ENCODE results near the gene KIF25.
"Not testable (repeated sequence)": the region's sequence is repeated elsewhere in the genome, so short reads cannot be mapped to it uniquely, and the experiment has no call there.

Gene KIF25

GRCh38 chr6:167975458-167975857 is 22.0 kb upstream of the KIF25 start:
- no peak for DNase-seq

- not testable (repeated sequence) for DNase-seq
These were observed 21.3 kb upstream of the KIF25 start for GRCh38 chr6:167976116-167976657.

GRCh38 chr6:167976708-167977107 is 20.8 kb upstream of the KIF25 start:
- DNase-seq, result no peak

DNA sequence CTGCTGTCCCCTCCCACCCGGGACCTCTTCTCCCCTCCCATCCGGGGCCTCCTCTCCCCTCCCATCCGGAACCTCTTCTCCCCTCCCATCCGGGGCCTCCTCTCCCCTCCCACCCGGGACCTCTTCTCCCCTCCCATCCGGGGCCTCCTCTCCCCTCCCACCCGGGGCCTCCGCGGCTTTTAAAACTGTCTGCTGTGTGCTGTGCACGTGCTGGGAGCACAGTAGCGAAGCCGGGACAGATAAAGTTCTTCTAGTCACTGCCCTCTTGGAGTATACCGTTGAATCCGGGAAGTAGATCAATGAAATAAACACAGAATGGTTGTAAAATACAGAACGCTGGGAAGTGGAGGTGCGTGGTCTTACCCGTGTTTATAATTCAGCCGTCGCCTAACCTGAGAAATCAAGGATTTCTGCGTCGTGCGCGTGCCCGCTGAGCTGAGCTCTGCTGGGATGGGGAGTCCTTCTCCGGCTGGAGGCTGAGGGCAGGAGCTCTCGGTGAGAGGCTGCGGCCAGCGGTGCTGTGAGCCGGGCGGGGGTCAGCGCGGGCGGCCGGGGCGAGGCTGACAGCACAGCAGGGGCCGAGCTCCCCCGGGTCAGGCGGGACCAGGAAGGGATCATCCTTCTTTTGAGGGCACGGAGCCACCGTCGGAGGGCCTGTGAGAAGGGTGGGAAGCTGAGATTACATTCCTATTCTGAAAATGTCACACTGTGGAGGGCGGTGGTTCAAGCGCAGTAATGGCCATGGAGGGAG is 19.6 kb upstream of the KIF25 start:
- DNase-seq, result no peak

DNA sequence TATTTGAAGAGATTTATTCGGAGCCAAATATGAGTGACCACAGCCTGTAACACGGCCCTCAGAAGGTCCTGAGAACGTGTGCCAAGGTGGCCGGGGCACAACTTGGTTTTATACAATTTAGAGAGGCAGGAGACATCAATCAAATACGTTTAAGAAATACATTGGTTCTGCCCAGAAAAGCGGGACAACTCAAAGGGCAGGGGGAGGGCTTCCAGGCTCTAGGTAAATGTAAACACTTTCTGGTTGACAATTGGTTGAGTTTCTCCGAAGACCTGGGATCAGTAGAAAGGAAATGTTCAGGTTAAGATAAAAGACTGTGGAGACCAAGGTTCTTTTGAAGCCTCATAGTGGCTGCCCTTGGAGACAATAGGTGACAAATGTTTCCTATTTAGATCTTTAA is 18.9 kb upstream of the KIF25 start:
- DNase-seq, result no peak

GRCh38 chr6:167979436-167980139 is 17.9 kb upstream of the KIF25 start:
- no peak for DNase-seq

DNA sequence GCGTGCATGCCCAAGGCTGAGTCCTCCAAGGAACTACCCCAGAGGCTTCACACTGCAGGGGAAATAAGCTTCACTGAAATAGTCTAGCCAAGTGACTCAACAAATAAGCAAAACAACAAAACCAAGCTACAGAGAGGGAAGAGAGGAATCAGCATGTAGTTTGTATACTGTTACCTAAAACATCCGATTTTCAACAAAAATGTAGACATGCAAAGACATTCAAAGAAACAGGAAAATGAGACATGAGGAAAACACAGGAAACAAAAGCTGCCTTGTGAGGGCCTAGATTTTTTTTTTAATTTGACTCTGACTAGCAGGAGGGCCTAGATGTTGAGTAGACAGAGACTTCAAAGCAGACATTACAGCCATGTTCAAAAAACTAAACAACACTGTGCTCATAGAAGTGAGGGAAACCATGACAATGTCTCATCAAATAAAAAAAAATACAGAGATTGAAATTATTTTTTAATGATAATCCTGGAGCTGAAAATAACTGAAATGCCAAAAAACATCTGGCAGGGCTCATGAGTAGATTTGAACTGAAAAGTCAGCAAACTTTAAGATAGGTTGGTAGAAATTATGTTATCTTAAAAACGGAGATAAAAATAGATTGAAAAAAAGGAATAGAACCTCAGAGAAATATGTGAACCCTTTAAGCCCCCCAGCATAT is 16.4 kb upstream of the KIF25 start:
- DNase-seq, result no peak

DNA sequence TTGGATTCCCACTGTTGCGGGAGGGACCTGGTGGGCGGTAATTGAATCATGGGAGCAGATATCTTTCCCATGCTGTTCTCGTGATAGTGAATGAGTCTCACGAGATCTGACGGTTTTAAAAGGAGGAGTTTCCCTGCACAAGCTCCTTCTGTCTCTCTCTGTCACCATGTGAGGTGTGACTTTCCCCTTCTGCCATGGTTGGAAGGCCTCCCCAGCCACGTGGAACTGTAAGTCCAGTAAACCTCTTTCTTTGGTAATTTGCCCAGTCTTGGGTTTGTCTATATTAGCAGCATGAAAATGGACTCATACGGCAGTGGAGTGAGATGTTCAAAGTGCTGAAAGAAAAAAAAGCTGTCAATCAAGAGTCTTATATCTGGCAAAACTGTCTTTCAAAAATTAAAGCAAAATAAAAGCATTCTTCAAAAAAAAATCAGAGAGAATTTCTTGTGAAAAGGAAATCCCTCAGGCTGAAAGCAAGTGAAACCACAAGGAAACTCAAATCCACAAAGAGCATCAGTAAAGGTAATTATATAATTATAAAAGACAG is 15.5 kb upstream of the KIF25 start:
- no peak for DNase-seq

DNA sequence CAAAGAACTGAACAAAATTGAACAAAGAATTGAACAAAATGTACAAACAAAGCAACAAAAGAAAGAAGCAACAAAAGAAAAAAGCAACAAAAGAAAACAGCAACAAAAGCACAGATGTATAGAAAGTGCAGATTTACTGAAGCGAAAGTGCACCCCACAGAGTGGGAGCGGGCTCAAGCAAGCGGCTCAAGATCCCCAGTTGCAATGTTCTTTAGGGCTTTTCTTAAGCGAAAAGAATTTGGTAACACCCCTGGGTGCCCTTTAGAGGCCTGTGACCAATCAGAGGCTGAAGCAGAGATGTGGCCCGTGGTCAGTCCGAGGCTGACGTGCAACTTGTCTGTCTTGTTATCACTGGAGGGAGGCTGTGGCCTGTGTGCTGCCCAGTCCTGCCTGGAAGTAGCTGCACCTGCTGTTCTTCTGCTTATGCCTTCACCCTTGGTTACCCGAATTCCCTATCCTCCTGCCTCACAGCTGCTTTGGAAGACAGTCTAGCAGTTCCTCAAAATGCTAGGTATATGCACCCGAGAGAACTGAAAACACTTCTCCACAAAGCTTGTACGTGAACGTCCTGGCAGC is 13.2 kb upstream of the KIF25 start:
- DNase-seq, result no peak

DNA sequence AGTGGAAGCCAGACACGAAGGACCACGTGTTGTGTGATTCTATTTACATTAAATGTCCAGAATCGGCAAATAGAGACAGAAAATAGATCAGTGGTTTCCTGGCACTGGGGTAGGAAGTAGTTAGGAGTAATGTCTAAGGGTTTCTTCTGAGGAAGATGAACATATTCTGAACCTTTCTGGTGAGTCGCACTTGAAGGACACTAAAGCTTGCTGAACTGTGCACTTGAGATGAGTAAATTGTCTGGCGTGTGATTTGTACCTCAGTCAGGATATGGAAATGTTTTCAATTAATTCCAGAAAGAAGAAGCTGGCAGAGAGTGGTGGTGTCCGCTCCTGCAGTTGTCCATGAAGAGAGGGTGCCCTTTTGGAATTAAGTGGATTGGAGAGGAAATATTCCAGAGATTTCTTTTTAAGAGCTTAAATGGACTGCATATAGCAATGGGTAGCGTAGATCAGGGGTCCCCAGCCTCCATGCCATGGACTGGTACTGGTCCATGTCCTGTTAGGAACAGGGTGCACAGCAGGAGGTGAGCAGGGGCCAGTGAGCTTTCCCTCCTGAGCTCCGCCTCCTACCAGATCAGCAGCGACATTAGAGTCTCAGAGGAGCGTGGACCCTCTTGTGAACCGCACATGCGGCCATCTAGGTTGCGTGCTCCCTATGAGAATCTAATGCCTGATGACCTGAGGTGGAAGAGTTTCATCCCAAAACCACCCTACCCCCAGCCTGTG is 12.4 kb upstream of the KIF25 start:
- no peak for DNase-seq

- no peak for DNase-seq
These were observed 11.4 kb upstream of the KIF25 start for GRCh38 chr6:167985911-167986595.

DNA sequence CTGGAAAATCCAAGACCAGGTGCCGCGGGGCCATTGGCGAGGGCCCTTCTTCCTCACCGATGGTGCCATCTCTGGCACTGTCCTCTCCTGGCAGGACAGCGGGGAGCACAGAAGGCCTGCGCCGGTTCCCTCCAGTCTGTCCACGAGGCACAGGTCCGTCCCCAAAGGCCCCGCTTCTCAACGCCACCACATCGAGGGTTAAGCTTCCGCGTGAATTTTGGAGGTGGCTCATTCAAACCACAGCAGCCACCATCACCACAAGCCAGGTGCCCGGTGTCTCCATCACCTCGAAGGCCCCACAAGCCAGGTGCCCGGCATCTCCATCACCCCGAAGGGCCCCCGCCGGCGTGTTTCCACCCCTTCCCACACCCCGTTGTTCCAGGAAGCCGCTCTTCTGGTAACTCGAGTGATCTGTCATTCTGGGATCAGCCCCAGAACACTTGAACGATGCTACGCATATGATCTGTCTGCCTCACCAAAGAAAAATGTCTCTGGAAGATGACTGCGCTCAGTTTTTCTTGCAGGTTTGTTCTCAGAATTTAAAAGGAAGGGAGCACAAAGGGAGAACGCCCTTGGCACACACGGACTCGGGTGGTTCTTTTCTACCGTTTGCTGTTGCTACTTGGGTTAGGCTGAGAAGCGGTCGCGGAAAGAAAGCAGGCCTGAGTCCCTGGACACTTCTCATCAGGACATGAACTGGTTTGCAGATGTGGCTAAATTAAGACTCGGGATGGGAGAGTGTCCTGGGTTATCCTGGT is 9.9 kb upstream of the KIF25 start:
- DNase-seq, result no peak

DNA sequence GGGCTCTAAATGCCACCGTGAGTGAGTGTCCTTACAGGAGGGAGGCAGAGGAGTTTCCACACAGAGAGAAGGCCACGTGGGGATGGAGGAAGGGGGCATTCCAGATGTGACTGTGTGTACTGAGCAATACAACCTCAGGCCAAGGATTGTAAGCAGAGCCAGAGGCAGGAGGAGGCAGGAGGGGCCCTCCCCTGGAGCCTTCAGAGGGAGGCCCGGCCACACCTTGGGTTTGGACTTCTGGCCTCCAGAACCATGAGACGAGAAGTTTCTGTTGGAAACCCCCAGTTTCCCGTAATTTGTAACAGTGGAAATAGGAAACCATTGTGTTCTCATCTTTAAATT is 9.3 kb upstream of the KIF25 start:
- DNase-seq, result no peak

- no peak for DNase-seq
These were observed 8.3 kb upstream of the KIF25 start for GRCh38 chr6:167988945-167989841.

GRCh38 chr6:167990016-167990945 is 7.2 kb upstream of the KIF25 start:
- no peak for DNase-seq

DNA sequence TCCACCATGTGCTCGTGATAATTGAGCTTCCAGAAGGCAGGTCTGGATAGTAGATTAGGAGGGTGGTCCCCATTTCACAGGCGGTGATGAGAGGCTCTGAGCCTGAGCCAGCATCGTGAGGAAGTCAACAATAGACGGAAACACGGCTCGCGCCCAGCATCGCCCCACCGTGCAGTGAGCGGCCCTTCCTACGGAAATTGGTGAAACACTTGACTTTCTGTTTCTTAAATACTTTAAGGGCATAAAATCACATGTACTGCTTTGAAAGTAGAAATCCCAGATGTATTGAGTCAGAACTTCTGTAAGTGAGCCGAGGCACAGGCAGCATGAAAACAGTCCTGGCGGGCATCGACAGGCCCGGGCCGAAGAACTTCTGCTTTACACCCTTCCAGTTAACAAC is 4.3 kb upstream of the KIF25 start:
- DNase-seq, result no peak

- DNase-seq, result no peak
These were observed 3.6 kb upstream of the KIF25 start for GRCh38 chr6:167993831-167994230.

DNA sequence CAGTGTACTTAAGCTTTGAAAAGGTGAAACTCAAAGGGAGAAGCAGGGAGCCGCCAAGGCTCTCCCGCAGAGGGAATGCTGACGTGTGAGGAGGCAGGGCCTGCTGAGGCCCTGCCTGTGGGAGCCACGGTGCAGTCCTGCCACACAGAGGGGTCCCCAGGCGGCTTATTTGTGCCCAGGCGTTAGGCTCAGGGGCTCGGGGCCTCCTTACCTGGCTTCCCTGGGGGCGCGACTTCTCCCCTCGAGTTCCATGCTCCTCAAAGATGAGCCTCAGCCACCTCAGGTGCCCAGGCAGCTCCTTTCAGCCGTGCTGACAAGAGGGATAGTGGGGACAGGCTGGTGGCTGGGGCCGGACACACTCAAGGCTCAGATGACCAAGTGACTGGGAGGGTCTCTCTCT is 2.2 kb upstream of the KIF25 start:
- DNase-seq, result no peak

DNA sequence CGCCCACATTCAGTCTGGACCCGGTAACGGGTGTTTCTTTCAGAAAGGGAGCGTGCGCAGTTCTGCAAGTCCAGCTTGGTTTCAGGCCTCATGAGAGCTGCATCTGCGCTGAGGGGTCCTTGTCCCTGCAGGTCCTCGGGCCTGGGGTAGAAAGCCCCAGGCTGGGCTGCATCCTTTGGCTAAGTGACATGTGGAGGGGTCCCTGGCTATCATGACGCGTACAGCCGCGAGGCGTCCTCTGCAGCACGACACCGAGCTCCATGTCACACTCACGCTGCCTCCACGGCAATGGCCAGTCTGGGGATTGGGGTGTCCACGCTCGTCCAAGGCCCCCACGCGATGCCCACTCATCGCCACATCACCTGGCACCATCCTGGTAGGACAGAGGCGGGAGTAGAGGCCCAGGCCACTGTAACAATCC is 1.7 kb upstream of the KIF25 start:
- DNase-seq, result no peak
